Cardiac septum (tissue), 1 donor: ENCODE data around the gene PICALM. TPM values are rescaled to one million over a fixed set of nuclear protein-coding genes. Genes with fewer than 3 reads are reported as not detected.
"Not testable (repeated sequence)": the region's sequence is repeated elsewhere in the genome, so short reads cannot be mapped to it uniquely, and the experiment has no call there.

ENCODE experiments used
- DNase-seq: peaks from one replicate; pipeline ENCODE4 v3.0.0-alpha.2; 2020; ENCODE audit warnings: low spot score
- intact Hi-C: fragments of 100-400 bp; cut with DNase I; formaldehyde crosslinking; loops from one replicate; pipeline ENCODE4 v1.14.0; 2022
- total RNA-seq: library from RNA; stranded (reverse); fragmentation: NEBNext Ultra II Directional; extraction: Animal tissue kit (Norgen Biotek cat#: 25700); gene quantifications from one replicate; pipeline ENCODE4 v1.2.1, GENCODE V29; 2021
- donor health status: DM: no; HTN: no; CAD: no.

Gene PICALM
- total RNA-seq, 1 donor from 2014 or later: 213 TPM

DNA sequence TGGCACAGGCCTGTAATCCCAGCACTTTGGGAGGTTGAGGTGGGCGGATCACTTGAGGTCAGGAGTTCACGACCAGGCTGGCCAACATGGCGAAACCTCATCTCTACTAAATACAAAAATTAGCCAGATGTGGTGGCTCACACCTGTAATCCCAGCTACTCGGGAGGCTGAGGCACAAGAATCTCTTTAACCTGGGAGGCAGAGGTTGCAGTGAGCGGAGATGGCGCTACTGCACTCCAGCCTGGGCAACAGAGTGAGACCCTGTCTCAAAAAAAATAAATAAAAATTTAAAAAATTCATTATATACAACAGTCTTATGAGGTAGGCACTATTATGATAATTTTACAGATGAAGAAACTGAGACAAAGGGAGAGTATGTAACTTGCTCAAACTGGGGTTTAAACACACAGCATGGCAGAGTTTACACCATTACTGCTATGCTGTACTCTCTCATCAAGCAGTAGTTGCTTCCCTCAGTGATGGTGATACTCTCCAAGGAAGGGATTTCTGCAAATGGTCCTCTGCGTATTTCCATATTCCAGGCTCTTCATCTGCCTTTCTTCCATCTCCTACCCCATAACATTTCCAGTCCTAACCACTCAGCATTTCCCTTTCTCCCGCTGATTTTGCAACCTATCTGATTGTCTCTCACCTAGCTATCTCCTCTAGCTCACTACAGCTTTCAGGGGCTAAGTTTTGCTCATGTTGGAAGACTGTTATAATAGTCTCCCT, 118.4 kb downstream of the PICALM start:
- DNase-seq: no peak
- intact Hi-C loops: no loop called here

DNA sequence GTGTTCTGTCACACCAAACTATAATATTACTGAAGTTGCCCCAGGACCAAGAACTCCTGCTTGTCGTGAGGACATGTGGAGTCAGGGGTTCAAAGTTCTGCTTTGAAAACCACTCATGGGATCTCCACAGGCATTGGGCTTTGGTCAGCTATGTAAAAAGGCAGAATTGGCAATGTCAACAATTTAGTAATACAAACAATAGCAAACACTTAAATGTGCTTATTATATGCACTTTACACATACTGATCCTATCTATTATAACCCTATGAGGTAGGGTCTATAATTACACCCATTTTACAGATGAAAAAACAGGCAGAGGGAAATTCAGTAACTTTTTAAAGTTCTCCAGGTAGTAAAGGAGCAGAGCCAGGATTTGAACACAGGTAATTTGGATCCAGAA, 119.1 kb downstream of the PICALM start:
- intact Hi-C loops: loop anchor here (5.0 kb wide), 1 partner anchor 243 kb away; no protein-coding TSS in a partner anchor
- no peak for DNase-seq

DNA sequence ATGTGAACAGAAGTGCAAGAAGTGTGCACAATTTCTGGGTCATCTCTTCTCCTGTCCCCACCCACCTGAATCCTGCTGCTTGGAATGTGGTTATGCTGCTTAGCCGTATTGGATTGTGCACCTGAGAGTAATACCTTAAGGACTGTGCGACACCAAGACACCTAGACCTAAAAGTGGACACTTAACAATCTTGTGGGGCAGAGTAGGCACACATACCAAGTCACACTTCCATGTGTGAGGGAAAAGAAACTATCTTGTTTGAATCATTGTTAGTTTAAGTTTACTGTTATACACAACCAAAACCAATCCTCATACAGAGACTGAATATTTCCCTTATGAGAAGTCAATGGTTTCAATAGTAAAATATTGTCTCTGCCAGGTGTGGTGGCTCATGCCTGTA, 120.0 kb downstream of the PICALM start:
- DNase-seq: no peak
- intact Hi-C loops: loop anchor here (5.0 kb wide), 1 partner anchor 243 kb away; no protein-coding TSS in a partner anchor

DNA sequence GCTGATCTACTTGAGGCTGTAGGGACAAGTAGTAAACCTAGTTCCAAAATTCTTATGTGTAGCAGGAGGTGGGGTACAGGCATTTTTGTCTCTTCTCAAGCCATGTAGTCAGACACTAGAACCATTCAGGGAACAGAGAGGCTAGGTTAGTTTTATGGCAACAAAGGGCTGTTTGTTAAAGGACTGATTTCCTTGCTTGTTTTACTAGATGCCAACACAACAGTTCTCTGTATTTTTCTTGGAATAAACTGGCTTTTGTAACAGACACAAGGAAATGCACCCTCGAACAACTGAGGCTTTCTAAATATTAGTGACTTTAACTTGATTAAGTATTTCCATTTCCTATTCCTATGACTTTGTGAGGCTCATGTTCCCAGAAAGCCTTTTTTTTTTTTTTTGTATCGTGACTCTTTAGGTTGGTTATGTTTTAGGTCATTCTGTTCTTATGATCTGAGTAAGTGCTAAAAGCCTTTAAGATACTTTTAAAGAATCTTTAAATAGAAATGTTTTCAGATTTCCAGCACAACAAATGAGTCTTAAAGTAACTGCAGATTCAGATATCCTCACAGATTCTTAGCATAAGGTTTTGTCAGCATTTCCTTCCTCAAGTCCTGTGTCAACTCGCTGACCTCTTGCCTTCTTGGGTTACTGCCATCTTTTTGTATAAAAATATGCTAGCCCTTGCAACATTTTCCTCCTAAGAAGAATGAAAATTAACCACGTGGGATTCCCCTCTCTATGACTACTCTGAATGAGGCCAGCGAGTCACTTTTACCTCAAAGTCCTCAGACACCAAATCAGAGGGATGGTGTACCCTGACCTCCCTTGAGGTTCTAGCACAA, 121.2 kb downstream of the PICALM start:
- DNase-seq: no peak
- intact Hi-C loops: loop anchor here (2.0 to 5.0 kb wide), 2 partner anchors 121 to 245 kb away; partner anchors contain the start of gene PICALM

DNA sequence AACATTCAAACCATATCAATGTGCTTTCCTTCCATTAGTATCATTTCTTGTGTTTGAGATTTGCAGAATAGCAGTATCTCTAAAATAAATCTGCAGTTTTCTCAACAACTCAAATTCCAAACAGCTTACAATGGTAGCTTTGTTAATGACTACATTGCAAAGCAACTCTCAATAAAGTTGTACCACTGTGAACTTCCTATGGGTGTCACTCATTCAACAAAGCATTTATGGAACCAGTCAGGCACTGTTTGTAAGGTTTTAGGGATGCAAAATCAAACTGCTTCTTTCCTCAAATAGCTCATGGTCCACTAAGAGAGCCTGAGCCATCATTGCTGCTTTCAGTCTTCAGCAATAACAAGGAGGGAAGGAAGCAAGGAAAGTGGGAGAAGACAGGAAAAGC, 122.7 kb downstream of the PICALM start:
- DNase-seq: no peak
- intact Hi-C loops: loop anchor here (2.0 to 5.0 kb wide), 2 partner anchors 123 to 246 kb away; partner anchors contain the start of gene PICALM

DNA sequence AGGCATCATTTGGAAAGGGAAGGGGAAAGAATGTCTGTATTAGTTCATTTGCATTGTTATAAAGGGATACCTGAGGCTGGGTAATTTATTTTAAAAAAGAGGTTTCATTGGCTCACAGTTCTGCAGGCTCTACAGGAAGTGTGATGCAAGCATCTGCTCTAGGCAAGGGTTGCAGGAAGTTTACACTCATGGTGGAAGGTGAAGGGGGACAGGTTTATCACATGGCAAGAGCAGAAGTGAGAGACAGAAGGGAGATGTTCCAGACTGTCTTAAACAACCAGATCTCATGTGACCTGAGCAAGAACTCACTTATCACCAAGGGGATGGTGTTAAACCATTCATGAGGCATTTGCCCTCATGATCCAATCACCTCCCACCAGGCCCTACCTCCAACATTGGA, 123.1 kb downstream of the PICALM start:
- DNase-seq: no peak
- intact Hi-C loops: loop anchor here (2.0 to 5.0 kb wide), 2 partner anchors 123 to 247 kb away; partner anchors contain the start of gene PICALM

DNA sequence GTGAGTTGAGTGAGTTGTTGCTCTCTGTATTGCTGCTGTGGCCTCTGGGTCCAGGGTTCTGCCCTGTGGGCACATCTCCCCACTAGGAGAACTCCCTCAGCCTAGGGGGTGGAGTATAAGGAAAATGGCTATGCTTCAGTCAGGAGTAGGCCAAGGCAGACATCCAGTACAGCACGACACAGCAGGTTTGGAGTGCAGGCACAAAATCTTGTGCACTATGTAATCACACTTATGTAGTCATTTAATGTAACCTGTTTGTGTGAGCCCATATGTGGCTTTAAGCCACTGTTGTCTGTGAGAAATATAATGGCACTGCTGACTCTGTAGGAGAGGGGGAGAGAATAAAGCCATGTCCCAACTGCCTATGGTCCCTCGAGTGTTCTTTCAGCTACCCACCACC, 123.6 kb downstream of the PICALM start:
- intact Hi-C loops: loop anchor here (5.0 kb wide), 1 partner anchor 247 kb away; no protein-coding TSS in a partner anchor

DNA sequence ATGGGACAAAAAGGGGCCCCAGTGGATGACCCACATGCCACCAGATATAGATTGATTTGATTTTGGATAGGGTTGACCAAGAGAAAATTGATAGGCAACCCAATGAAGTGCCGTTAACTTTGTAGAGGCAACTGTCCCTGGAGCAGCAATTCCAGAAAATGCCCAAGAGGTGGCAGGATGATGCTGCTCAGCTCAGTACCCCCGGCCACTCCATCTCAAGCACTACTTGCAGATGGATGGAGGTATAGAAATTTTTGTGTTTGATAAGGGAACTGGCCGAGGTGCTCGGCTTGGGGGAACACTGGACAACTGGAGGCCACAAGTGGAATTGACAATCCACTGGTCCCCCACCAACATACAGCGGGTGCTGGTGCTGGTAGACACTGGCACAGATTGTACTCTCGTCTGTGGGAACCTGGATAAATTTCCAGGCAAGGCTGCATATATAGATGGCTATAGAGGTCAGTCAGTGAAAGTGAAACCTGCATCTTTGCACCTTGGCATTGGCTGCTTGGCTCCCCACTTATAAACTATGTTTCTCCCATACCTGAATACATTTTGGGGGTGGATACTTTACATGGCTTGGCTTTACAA, 127.4 kb downstream of the PICALM start:
- no peak for DNase-seq
- intact Hi-C loops: loop anchor here (5.0 kb wide), 3 partner anchors 84 to 351 kb away; partner anchors contain the start of gene CCDC83

More for the DNA sequence above, 123.6 kb downstream of the PICALM start:
- DNase-seq: no peak

DNA sequence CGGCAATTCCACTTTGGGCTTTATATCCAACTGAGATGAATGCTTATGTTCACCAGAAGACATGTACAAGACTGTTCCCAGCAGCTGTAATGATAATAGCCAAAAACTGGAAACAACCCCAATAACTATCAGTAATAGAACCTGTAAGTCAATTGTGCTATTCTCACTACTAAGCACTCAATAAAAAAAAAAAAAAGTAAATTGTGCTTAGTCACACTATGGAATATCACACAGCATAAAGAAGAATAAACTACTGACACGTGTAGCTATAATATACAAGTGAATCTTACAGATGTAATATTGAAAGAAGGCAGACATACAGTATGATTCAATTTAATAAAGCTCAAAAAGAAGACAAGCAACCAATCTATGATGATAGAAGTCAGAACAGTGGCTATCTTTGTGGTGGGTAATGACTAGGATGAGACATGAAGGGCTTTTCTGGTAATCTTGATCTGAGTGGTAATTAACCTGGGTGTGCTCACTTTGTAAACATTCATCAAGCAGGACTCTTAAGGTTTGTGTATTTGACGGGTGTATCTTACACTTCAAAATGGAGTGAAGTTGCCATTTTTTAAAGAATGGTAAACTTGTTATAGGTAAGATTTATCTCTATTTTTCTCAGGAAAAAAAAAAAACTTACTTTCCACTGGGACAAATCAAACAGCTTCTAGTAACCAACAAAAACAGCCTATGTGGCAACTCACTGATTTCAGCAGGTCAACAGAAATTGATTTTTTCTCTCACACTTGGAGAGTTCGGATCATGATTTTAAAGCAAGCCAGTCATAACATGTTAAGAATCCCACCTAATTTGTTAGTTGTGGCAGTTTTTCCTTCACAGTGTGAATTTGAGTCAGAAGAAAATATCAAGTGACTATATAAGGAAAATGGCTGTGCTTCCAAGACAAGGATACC, 129.5 kb downstream of the PICALM start:
- intact Hi-C loops: loop anchor here (5.0 kb wide), 3 partner anchors 82 to 353 kb away; partner anchors contain the start of gene CCDC83
- DNase-seq: no peak

DNA sequence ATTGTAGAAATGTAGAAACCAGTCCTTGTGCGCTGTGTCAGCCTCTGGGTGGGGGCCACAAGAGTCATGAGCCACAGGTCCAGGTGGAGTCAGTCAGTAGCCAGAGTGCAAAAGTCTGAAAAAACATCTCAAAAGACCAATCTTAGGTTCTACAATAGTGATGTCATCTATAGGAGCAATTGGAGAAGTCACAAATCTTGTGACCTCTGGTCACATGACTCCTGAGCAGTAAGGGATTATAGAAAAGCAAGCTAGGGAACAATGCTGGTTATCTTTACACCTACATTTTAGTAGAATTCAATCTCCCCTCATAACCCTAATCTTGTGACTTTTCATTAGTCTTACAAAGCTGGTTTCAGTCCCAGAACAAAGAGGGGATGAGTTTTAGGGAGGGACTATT, 131.0 kb downstream of the PICALM start:
- intact Hi-C loops: no loop called here
- no peak for DNase-seq

DNA sequence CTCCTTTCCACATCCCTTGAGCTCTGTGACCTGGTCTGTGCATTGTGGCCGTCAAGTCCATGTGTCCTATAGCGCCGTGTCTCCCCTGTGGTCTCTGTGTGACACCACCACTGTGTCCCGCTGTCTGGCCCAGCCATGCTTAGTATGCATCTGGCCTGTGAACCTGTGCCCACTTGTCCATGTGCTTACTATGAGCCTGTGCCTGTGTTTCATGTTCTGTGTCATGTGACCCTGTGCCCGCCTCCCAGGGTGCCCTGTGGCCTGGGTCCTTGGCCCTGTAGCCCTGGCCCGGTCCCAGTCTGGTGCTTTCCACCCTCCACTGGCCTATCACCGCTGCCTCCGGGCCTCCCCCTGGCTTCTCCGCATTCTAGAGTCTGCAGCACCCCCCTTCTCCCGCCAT, 133.1 kb downstream of the PICALM start:
- intact Hi-C loops: no loop called here

DNA sequence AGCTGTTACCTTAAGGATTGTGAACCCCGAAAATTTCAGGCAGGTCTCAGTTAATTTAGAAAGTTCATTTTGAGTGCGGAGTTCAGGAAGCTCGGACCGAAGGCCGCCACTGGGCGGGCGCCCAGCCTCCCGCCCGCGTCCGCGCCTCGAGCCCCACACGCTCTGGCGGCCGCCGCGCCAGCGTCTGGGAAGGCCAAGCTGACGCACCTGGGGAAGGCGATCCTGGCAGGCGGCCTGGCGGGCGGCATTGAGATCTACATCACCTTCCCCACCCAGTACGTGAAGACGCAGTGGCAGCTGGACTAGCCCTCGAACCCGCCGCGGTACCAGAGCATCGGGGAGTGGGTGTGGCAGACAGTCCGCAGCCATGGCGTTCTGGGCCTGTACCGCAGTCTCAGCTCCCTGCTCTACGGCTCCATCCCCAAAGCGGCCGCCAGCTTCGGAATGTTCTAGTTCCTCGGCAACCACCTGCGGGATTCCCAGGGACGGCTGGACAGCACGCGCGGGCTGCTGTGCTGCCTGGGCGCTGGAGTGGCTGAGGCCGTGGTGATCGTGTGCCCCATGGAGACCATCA, 134.2 kb downstream of the PICALM start:
- DNase-seq: no peak
- intact Hi-C loops: no loop called here

More for the DNA sequence above, 133.1 kb downstream of the PICALM start:
- no peak for DNase-seq

DNA sequence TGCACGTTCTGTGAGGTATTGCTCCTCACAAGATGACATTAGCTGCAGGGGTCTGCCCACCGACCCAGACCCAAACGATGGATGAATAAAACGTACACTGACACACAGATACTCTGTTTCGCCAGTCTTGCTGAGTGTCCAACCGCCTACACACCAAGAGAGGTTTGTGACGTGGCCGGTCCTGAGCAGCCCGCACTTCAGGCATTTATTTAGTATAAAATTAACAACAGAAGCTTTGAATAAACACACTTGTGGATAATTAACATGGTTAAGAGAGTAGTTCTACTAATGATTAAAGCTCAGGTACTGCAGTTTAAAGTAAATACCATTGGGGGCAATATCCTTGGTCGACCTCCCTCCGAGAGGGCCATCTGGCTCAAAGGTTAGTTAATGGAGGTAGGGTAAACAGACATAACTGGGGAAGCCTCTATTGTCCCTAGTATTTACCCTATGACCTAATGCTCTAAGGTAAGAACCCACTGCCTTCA, 138.0 kb downstream of the PICALM start:
- no peak for DNase-seq
- intact Hi-C loops: no loop called here

DNA sequence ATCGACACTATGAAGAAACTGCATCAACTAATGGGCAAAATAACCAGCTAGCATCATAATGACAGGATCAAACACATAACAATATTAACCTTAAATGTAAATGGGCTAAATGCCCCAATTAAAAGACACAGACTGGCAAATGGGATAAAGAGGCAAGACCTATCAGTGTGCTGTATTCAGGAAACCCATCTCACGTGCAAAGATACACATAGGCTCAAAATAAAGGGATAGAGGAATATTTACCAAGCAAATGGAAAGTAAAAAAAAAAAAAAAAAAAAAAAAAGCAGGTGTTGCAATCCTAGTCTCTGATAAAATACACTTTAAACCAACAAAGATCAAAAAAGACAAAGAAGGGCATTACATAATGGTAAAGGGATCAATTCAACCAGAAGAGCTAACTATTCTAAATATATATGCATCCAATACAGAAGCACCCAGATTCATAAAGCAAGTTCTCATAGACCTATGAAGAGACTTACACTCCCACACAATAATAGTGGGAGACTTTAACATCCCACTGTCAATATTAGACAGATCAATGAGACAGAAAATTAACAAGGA, 142.2 kb downstream of the PICALM start:
- intact Hi-C loops, DNase-seq: not testable (repeated sequence)

DNA sequence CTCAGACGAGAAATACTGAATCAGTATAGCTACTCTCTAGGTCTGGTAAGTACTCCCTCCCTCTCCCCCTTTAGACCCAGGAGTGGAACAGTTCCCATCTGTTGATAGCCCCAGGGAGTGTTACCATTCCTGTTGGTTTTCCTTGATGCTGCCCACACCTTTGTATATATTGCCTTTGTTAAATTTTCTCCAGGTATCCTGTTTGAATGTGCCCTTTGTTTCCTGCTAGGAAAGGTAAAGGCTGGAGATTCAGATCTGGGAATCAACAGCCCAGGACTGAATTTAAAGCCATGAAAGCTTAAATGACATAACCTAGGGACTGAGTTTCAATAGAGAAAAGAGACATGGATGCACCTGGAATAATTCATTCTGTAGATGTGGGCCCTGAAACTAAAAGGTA, 145.4 kb downstream of the PICALM start:
- intact Hi-C loops: no loop called here
- no peak for DNase-seq

DNA sequence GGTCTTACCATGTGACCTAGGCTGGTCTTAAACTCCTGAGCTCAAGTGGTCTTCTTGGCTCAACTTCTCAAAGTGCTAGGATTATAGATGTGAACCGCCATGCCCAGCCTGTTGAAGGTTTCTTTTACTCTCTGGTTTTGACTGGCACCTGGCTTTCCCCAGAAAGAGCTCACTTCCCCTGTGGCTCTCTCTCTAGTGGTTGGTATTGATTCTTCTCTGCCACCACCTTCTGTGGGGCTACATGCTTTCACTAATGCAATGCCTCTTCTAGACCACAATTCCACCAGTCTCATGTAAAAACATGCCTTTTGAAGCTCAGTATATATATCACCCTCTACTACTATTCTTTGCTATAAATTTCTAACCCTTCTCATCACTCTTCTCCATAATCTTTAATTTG, 146.5 kb downstream of the PICALM start:
- intact Hi-C loops: no loop called here
- DNase-seq: no peak

DNA sequence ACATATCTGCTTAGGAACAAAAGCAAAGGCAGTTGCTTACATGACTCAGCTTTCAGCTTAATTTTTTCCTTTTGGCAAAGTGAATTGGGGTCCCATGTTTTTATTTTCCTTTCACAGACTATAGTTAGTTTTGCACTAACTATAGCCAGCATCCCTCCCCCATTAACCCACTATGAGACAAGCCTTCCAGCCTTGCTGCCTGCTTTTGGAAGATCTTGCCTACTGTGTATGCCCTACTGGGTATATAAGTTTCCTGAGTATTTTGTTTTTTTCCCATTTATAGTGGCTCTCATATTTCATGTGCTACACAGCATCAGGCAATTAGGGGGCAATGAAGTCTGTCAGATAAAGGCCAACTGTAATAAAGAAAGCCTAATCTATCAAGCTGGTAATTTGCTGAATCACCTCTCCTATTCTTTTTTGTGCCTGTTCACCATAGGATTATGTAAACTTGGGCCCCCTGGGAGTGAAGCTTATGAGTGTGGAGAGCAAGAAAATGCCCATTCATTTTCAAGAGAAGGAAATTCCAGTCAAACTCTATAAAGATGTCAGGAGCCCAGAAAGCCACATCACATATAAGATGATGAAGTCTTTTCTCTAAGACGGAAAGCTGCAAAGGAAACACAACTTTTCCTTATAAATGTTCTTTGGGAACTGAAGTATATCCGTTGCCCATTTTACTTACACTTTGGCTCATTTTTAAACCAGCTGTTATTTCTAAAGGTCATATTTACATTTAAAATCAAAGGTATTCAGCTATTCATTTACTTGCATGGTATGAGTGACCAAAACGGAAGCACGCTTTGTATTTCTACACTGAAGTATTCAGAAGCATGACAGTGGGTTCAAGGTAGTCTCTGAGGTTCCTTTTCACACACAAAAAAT, 149.7 kb downstream of the PICALM start:
- DNase-seq: no peak
- intact Hi-C loops: no loop called here
